HepG2 (cell line): Measurements from ENCODE around the gene DNTTIP2. TPM values are rescaled to one million over a fixed set of nuclear protein-coding genes. Genes with fewer than 3 reads are reported as not detected.

Experiments
- ARNTL ChIP-seq: sonication (generic); formaldehyde crosslinking; IDR thresholded peaks from 2 replicates; pipeline ENCODE4 v1.4.0; 2020; ENCODE audit warnings: mild to moderate bottlenecking, missing genetic modification reagents
- BHLHE40 ChIP-seq: IDR thresholded peaks from 2 replicates; pipeline ENCODE4 v1.6.1; 2011; ENCODE audit warnings: low read length, improper control_type of control experiment
- DMAP1 ChIP-seq: IDR thresholded peaks from 2 replicates; pipeline ENCODE4 v1.6.1; 2016
- FOXA1 ChIP-seq, 2 experiments: fragments of 450-650 bp in 1 of 2; sonication (generic) in 1 of 2; formaldehyde crosslinking in 1 of 2; IDR thresholded peaks; 2 replicates each; pipeline versions ENCODE4 v1.4.0 to v1.6.1; 2016 to 2020; ENCODE audit warnings: missing genetic modification reagents in 1 of 2
- HNF4G ChIP-seq, 2 experiments: sonication (generic) in 1 of 2; formaldehyde crosslinking in 1 of 2; IDR thresholded peaks; 2 replicates each; pipeline versions ENCODE4 v1.4.0 to v1.6.1; 2011 to 2020; ENCODE audit warnings: borderline replicate concordance in 2 of 2, low read depth in 2 of 2, mild to moderate bottlenecking in 2 of 2, low read length in 1 of 2, missing genetic modification reagents in 1 of 2, moderate library complexity in 1 of 2
- KLF12 ChIP-seq: sonication (generic); formaldehyde crosslinking; IDR thresholded peaks from 2 replicates; pipeline ENCODE4 v1.4.0; 2020; ENCODE audit warnings: missing genetic modification reagents, borderline replicate concordance
- KLF15 ChIP-seq: sonication (generic); formaldehyde crosslinking; IDR thresholded peaks from 2 replicates; pipeline ENCODE4 v1.8.1; 2023; ENCODE audit warnings: borderline replicate concordance, mild to moderate bottlenecking, inconsistent platforms, missing genetic modification reagents, mixed read lengths
- KMT2A ChIP-seq: sonication (generic); formaldehyde crosslinking; IDR thresholded peaks from 2 replicates; pipeline ENCODE4 v1.4.0; 2020; ENCODE audit warnings: missing genetic modification reagents
- LCORL ChIP-seq, 2 experiments: fragments of 450-650 bp in 1 of 2; sonication (generic) in 1 of 2; formaldehyde crosslinking in 1 of 2; IDR thresholded peaks; 2 replicates each; pipeline versions ENCODE4 v1.5.0 to v1.6.1; 2017 to 2020; ENCODE audit warnings: antibody characterized with exemption in 1 of 2, missing genetic modification reagents in 1 of 2
- REPIN1 ChIP-seq: sonication (generic); formaldehyde crosslinking; IDR thresholded peaks from 2 replicates; pipeline ENCODE4 v1.8.0; 2022; ENCODE audit warnings: missing genetic modification reagents, low read depth, mild to moderate bottlenecking, borderline replicate concordance
- RNF2 ChIP-seq: fragments of 450-650 bp; conservative IDR thresholded peaks from 2 replicates; pipeline ENCODE4 v1.6.1; 2016; ENCODE audit warnings: low read depth
- ZFP36L1 ChIP-seq: sonication (generic); formaldehyde crosslinking; IDR thresholded peaks from 2 replicates; pipeline ENCODE4 v1.8.0; 2022; ENCODE audit warnings: mild to moderate bottlenecking, missing genetic modification reagents, moderate library complexity
- ZFP41 ChIP-seq: sonication (generic); formaldehyde crosslinking; IDR thresholded peaks from 2 replicates; pipeline ENCODE4 v1.4.0; 2020; ENCODE audit warnings: mild to moderate bottlenecking, missing genetic modification reagents, borderline replicate concordance
- ZNF12 ChIP-seq: sonication (generic); formaldehyde crosslinking; IDR thresholded peaks from 2 replicates; pipeline ENCODE4 v1.5.0; 2020; ENCODE audit warnings: missing genetic modification reagents
- ZNF329 ChIP-seq: sonication (generic); formaldehyde crosslinking; IDR thresholded peaks from 2 replicates; pipeline ENCODE4 v1.9.0; 2021; ENCODE audit warnings: low read depth, mild to moderate bottlenecking, missing genetic modification reagents
- ZNF605 ChIP-seq: sonication (generic); formaldehyde crosslinking; IDR thresholded peaks from 2 replicates; pipeline ENCODE4 v1.8.0; 2022; ENCODE audit warnings: mild to moderate bottlenecking, missing genetic modification reagents
- polyA plus RNA-seq, 8 experiments: library from polyadenylated mRNA; depleted of rRNA in 3 of 8; stranded (reverse) in 7 of 8; unstranded in 1 of 8; fragments of >200 nt; fragmentation: Illumina TruSeq in 4 of 8; extraction: Trizol in 4 of 8; gene quantifications; 2 replicates each; pipeline versions ENCODE4 v1.2.1 to v1.2.3, GENCODE V29; 2011 to 2016; ENCODE audit warnings: low read depth in 4 of 8, missing spikeins in 1 of 8, mixed read lengths in 1 of 8; ENCODE audit not compliant: insufficient read depth in 1 of 8
- total RNA-seq, 5 experiments: library from RNA; depleted of rRNA; stranded (reverse); fragments of >200 nt; fragmentation: Illumina TruSeq; extraction: Trizol; gene quantifications; 2 replicates each; pipeline ENCODE4 v1.2.3, GENCODE V29; 2016; ENCODE audit warnings: low read depth in 1 of 5
- TF ChIP-seq, protein P1 (sequence below): sonication (generic); formaldehyde crosslinking; IDR thresholded peaks from 2 replicates; pipeline ENCODE4 v1.5.1; 2020; ENCODE audit warnings: mild to moderate bottlenecking, missing genetic modification reagents, moderate library complexity
- TF ChIP-seq, protein P2 (sequence below): sonication (generic); formaldehyde crosslinking; IDR thresholded peaks from 2 replicates; pipeline ENCODE4 v1.5.0; 2020; ENCODE audit warnings: missing genetic modification reagents
- TF ChIP-seq, protein P3 (sequence below): sonication (generic); formaldehyde crosslinking; IDR thresholded peaks from 2 replicates; pipeline ENCODE4 v1.4.0; 2020; ENCODE audit warnings: mild to moderate bottlenecking, missing genetic modification reagents
- TF ChIP-seq, protein P4 (sequence below): IDR thresholded peaks from 2 replicates; pipeline ENCODE4 v1.6.1; 2016; ENCODE audit warnings: missing genetic modification reagents, missing compliant biosample characterization
- TF ChIP-seq, protein P5 (sequence below): sonication (generic); formaldehyde crosslinking; IDR thresholded peaks from 2 replicates; pipeline ENCODE4 v1.5.1; 2020; ENCODE audit warnings: mild to moderate bottlenecking, missing genetic modification reagents

The DNTTIP2 gene
- total and polyA plus RNA-seq, 2 of the 13 experiments (the other 11 are each of a cell fraction or from before 2014, with no cell fraction given) = 11.4 to 63.3 TPM

DNA sequence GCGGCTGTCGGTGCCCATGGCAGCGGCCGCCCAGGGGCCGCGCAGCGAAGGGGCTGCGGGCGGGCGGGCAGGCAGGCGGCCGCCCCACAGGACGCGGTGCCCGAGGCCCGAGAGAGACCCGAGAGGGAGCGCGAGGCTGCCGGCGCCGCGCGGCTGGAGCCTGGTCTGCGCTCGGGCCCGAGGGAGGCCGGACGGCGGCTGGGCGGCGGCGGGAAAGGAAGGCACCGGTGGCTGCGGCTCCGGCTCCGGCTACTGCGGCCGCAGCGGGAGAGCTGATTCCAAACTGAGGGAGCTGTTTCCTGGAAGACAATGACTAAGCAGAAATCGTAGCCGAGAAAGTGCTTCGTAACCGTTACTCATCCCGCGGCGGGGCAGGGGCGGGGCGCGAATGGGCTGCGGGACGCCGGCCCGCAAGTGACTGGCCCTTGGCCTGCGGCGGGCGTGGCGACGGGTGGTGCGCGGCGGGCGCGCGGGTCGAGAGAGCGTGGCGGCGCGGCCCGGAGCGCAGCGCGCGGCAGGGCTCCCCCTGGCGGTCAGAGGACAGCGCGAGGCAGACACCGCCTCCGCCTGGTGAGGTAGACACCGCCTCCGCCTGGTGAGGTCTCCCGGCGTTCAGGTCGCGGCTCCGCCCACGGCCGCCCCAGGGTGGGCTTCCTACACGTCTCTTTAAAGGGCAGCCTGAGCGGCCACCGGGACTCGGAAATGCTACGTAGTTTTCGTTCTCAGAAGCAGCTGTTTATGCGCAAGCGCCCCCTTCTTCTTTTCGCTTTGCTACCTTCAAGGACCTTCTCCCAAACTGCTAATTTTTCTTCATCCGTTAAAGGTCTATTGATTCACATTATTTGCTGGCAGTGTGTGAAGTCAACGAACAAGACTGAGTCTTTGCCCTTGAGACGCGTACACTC lies 30.4 kb upstream of the DNTTIP2 start, which contains the start of gene GCLM (continued):
- TF ChIP-seq, protein P1, sequence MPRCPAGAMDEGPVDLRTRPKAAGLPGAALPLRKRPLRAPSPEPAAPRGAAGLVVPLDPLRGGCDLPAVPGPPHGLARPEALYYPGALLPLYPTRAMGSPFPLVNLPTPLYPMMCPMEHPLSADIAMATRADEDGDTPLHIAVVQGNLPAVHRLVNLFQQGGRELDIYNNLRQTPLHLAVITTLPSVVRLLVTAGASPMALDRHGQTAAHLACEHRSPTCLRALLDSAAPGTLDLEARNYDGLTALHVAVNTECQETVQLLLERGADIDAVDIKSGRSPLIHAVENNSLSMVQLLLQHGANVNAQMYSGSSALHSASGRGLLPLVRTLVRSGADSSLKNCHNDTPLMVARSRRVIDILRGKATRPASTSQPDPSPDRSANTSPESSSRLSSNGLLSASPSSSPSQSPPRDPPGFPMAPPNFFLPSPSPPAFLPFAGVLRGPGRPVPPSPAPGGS (CRISPR knock-in tag) = no peak; the same call in 1 of the 2 replicates
- TF ChIP-seq KLF15 (CRISPR knock-in tag) = no peak
- TF ChIP-seq ARNTL (CRISPR knock-in tag) = no peak
- 0 out of 2 replicates have a peak, but pooled peaks have one; percentile 1 for TF ChIP-seq DMAP1
- TF ChIP-seq KLF12 = peak; percentile 53; the same call in 1 of the 2 replicates
- no peak for TF ChIP-seq HNF4G (IDR thresholded peaks at IDR 0.05; ENCODE audit: borderline replicate concordance, low read depth, low read length)
- TF ChIP-seq HNF4G (CRISPR knock-in tag; IDR thresholded peaks at IDR 0.05; ENCODE audit: borderline replicate concordance, low read depth) = peak; percentile 22; the same call in 1 of the 2 replicates
- TF ChIP-seq, protein P2, sequence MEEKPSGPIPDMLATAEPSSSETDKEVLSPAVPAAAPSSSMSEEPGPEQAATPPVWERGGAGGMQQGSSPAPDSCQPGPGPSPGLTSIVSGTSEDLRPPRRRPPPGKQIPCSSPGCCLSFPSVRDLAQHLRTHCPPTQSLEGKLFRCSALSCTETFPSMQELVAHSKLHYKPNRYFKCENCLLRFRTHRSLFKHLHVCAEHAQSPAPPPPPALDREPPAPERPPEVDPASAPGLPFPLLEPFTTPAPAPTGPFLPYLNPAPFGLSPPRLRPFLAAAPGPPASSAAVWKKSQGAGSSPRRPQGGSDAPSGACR (CRISPR knock-in tag) = peak; percentile 78; the same call in 1 of the 2 replicates
- TF ChIP-seq, protein P3, sequence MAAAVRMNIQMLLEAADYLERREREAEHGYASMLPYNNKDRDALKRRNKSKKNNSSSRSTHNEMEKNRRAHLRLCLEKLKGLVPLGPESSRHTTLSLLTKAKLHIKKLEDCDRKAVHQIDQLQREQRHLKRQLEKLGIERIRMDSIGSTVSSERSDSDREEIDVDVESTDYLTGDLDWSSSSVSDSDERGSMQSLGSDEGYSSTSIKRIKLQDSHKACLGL = 0 out of 2 replicates have a peak, but pooled peaks have one; percentile 28
- TF ChIP-seq ZNF12 (CRISPR knock-in tag) = no peak
- TF ChIP-seq FOXA1 (IDR thresholded peaks at IDR 0.05) = no peak
- TF ChIP-seq FOXA1 (CRISPR knock-in tag; IDR thresholded peaks at IDR 0.05) = peak; percentile 47; the same call in 1 of the 2 replicates
- 0 out of 2 replicates have a peak, but pooled peaks have one; percentile 34 for TF ChIP-seq RNF2
- TF ChIP-seq ZFP36L1 (CRISPR knock-in tag) = no peak
- TF ChIP-seq ZNF605 (CRISPR knock-in tag) = peak; percentile 23; the same call in 1 of the 2 replicates
- 0 out of 2 replicates have a peak, but pooled peaks have one; percentile 35 for TF ChIP-seq REPIN1 (CRISPR knock-in tag)
- no peak for TF ChIP-seq BHLHE40
- TF ChIP-seq, protein P4, sequence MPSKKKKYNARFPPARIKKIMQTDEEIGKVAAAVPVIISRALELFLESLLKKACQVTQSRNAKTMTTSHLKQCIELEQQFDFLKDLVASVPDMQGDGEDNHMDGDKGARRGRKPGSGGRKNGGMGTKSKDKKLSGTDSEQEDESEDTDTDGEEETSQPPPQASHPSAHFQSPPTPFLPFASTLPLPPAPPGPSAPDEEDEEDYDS = peak; percentile 65; the same call in 1 of the 2 replicates
- TF ChIP-seq ZFP41 (CRISPR knock-in tag) = no peak
- peak; percentile 40; the same call in 1 of the 2 replicates for TF ChIP-seq KMT2A (CRISPR knock-in tag)
- no peak for TF ChIP-seq ZNF329 (CRISPR knock-in tag)
- TF ChIP-seq LCORL (IDR thresholded peaks at IDR 0.05) = no peak
- TF ChIP-seq LCORL (CRISPR knock-in tag; IDR thresholded peaks at IDR 0.05) = peak; percentile 35; the same call in 1 of the 2 replicates
- TF ChIP-seq, protein P5, sequence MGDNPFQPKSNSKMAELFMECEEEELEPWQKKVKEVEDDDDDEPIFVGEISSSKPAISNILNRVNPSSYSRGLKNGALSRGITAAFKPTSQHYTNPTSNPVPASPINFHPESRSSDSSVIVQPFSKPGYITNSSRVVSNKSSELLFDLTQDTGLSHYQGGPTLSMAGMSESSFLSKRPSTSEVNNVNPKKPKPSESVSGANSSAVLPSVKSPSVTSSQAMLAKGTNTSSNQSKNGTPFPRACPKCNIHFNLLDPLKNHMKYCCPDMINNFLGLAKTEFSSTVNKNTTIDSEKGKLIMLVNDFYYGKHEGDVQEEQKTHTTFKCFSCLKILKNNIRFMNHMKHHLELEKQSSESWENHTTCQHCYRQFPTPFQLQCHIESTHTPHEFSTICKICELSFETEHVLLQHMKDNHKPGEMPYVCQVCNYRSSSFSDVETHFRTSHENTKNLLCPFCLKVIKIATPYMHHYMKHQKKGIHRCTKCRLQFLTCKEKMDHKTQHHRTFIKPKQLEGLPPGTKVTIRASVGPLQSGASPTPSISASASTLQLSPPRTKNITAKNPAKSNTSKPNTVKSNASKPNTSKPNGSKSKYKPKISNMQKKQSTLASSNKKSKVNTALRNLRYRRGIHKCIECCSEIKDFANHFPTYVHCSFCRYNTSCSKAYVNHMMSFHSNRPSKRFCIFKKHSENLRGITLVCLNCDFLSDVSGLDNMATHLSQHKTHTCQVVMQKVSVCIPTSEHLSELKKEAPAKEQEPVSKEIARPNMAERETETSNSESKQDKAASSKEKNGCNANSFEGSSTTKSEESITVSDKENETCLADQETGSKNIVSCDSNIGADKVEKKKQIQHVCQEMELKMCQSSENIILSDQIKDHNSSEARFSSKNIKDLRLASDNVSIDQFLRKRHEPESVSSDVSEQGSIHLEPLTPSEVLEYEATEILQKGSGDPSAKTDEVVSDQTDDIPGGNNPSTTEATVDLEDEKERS (CRISPR knock-in tag) = peak; percentile 27; the same call in 1 of the 2 replicates
